Stomach (tissue), 4 donors: ENCODE data around the gene MFNG.

ENCODE experiments used
- POLR2AphosphoS5 ChIP-seq, 3 donors: sonication (generic); formaldehyde crosslinking; IDR thresholded peaks; one replicate each; pipeline ENCODE4 v1.6.1; 2016; ENCODE audit warnings: antibody characterized with exemption in 3 of 3
- TF ChIP-seq, protein P1 (sequence below), 7 experiments: fragments of 450-650 bp in 4 of 7; fragments of 200-600 bp in 3 of 7; sonication (generic) in 3 of 7; IDR thresholded peaks; one replicate each; pipeline ENCODE4 v1.5.1; 2016 to 2019; ENCODE audit warnings: antibody characterized with exemption in 7 of 7, control low read depth in 2 of 7, mild to moderate bottlenecking in 1 of 7

DNA sequence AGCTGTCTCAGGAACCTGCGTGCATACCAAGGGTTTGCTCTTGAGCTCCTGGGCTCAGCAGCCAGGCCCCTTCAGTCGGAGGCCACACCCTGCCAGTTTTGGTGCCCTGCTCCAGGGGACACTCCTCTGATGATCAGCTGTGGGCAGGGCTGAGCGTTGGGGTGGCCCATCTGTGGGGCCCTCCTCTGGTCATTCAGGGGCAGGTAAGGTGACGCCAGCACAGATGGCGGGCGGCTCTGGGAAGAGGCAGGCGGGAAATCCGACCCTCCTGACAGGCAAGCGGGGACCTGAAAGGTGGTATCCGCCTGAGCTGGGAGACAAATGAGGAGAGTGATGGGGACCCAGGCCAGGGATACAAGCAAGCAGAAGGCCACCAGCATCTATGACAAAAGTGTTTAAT is 3.8 kb upstream of the MFNG start:
- TF ChIP-seq POLR2AphosphoS5 (IDR thresholded peaks at IDR 0.05): no peak
- TF ChIP-seq, protein P1, sequence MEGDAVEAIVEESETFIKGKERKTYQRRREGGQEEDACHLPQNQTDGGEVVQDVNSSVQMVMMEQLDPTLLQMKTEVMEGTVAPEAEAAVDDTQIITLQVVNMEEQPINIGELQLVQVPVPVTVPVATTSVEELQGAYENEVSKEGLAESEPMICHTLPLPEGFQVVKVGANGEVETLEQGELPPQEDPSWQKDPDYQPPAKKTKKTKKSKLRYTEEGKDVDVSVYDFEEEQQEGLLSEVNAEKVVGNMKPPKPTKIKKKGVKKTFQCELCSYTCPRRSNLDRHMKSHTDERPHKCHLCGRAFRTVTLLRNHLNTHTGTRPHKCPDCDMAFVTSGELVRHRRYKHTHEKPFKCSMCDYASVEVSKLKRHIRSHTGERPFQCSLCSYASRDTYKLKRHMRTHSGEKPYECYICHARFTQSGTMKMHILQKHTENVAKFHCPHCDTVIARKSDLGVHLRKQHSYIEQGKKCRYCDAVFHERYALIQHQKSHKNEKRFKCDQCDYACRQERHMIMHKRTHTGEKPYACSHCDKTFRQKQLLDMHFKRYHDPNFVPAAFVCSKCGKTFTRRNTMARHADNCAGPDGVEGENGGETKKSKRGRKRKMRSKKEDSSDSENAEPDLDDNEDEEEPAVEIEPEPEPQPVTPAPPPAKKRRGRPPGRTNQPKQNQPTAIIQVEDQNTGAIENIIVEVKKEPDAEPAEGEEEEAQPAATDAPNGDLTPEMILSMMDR (IDR thresholded peaks at IDR 0.05): no peak
